Sigmoid colon (tissue), 7 donors: ENCODE results near the gene CLDN15. TPM values are rescaled to one million over a fixed set of nuclear protein-coding genes. Genes with fewer than 3 reads are reported as not detected.

Experiments used
- DNase-seq: peaks from one replicate; pipeline ENCODE4 v3.0.0-alpha.2; 2019
- H3K27ac ChIP-seq, 4 donors: fragments of 200-600 bp; sonication (generic); one replicate each; pipeline ENCODE4 v1.5.1; 2016 to 2019; ENCODE audit warnings: mild to moderate bottlenecking in 1 of 4
- H3K27me3 ChIP-seq, 3 donors: fragments of 200-600 bp; sonication (generic); one replicate each; pipeline ENCODE4 v1.5.1; 2019; ENCODE audit warnings: mild to moderate bottlenecking in 1 of 3
- H3K36me3 ChIP-seq, 4 donors: fragments of 200-600 bp; sonication (generic); one replicate each; pipeline ENCODE4 v1.5.1; 2016 to 2019
- H3K4me1 ChIP-seq, 4 donors: fragments of 200-600 bp; sonication (generic); one replicate each; pipeline ENCODE4 v1.5.1; 2017 to 2019
- H3K4me3 ChIP-seq, 4 donors: fragments of 200-600 bp; sonication (generic); one replicate each; pipeline ENCODE4 v1.5.1; 2017 to 2019; ENCODE audit warnings: mild to moderate bottlenecking in 2 of 4, moderate library complexity in 1 of 4
- H3K9me3 ChIP-seq, 4 donors: fragments of 200-600 bp in 3 of 4; sonication (generic) in 3 of 4; one replicate each; pipeline versions ENCODE4 v1.5.1 to v1.6.1; 2013 to 2019
- CTCF ChIP-seq, 4 experiments: fragments of 450-650 bp in 3 of 4; fragments of 200-600 bp in 1 of 4; IDR thresholded peaks; one replicate each; pipeline ENCODE4 v1.5.1; 2016 to 2019; ENCODE audit warnings: antibody characterized with exemption in 4 of 4, mild to moderate bottlenecking in 3 of 4, moderate library complexity in 2 of 4
- EP300 ChIP-seq, 4 donors: sonication (generic); formaldehyde crosslinking; IDR thresholded peaks; one replicate each; pipeline ENCODE4 v1.6.1; 2017; ENCODE audit warnings: antibody characterized with exemption in 4 of 4
- POLR2A ChIP-seq, 2 donors: fragments of 450-650 bp; IDR thresholded peaks; one replicate each; pipeline ENCODE4 v1.6.1; 2016; ENCODE audit warnings: antibody characterized with exemption in 2 of 2, mild to moderate bottlenecking in 2 of 2, moderate library complexity in 2 of 2
- POLR2AphosphoS5 ChIP-seq, 4 donors: sonication (generic); formaldehyde crosslinking; IDR thresholded peaks; one replicate each; pipeline ENCODE4 v1.6.1; 2017; ENCODE audit warnings: antibody characterized with exemption in 4 of 4
- WGBS, 2 donors: extraction: QIAGEN DNeasy Blood & Tissue Kit; methylation state at CpG; one replicate each; pipeline ENCODE4 v1.1.7; 2013; 5-methylcytosine and 5-hydroxymethylcytosine counted together
- intact Hi-C: fragments of 100-400 bp; cut with DNase I; formaldehyde crosslinking; loops from one replicate; pipeline ENCODE4 v1.15.1; 2023
- polyA plus RNA-seq, 3 donors: library from polyadenylated mRNA; stranded (reverse); fragments of 200-250 nt; gene quantifications; one replicate each; pipeline ENCODE4 v1.2.3, GENCODE V29; 2013
- total RNA-seq, 4 donors: library from RNA; depleted of rRNA; stranded (reverse); fragments of >200 nt; gene quantifications; one replicate each; pipeline ENCODE4 v1.1.0, GENCODE V29; 2016
- donor health status: healthy with polysubstance abuse.
- donor health status: Bipolar disorder and iron deficiency.
- donor health status: healthy.

CLDN15 gene
- total and polyA plus RNA-seq, 7 donors, result 2.5 to 16.3 (median 4.9) TPM

GRCh38 chr7:101212014-101212413, 25.6 kb downstream of the CLDN15 start:
- DNase-seq, result no peak
- no peak overlapping the region for H3K27ac ChIP-seq
- peaks cover 0 to 26% (median 20%) of the 10 kb centered on the region in 4 donors for H3K4me1 ChIP-seq
- TF ChIP-seq POLR2A (IDR thresholded peaks at IDR 0.05) (no peak), CTCF (IDR thresholded peaks at IDR 0.05) (no peak), POLR2AphosphoS5 (IDR thresholded peaks at IDR 0.05) (no peak), EP300 (IDR thresholded peaks at IDR 0.05) (no peak)
- WGBS, 2 donors, result 94 to 96% methylated on average over 8 of the region's 8 CpGs
- no peak overlapping the region for H3K4me3 ChIP-seq
- no peaks in the 10 kb centered on the region for H3K9me3 ChIP-seq
- H3K36me3 ChIP-seq, result peaks cover 18 to 88% (median 54%) of the 10 kb centered on the region in 4 donors
- H3K27me3 ChIP-seq, result no peaks in the 10 kb centered on the region
- intact Hi-C loops, result loop anchor here (10.0 kb wide), 1 partner anchor 73 kb away; no protein-coding TSS in a partner anchor

DNA sequence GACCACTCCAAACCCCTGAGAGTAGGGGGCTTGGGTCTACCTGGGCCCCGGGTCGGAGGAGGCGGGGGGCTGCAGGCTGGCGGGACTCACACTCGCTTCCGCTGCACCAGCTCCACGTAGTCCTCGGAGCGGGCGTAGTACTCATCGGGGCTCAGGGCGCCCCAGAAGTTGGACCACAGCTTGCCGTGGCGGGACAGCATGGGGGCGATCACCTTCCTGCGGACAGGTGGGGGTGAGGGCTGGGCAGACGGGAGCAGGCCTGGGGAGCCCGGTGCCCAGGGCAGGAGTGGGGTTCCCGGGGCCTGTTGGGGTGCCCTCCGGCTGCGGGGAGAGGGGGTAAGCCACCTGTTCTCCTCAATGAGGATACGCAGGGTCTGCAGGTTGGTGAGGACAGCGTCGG, 26.1 kb downstream of the CLDN15 start:
- Histone ChIP-seq H3K9me3 (no peaks in the 10 kb centered on the region), H3K4me1 (peaks cover 0 to 21% (median 16%) of the 10 kb centered on the region in 4 donors), H3K36me3 (peaks cover 18 to 93% (median 54%) of the 10 kb centered on the region in 4 donors), H3K27ac (no peak overlapping the region), H3K27me3 (no peaks in the 10 kb centered on the region), H3K4me3 (no peak overlapping the region)
- intact Hi-C loops, result loop anchor here (10.0 kb wide), 1 partner anchor 73 kb away; no protein-coding TSS in a partner anchor
- no peak for DNase-seq
- WGBS, 2 donors, result 97 to 98% methylated on average over 24 of the region's 24 CpGs
- TF ChIP-seq POLR2A (IDR thresholded peaks at IDR 0.05) (no peak), POLR2AphosphoS5 (IDR thresholded peaks at IDR 0.05) (no peak), EP300 (IDR thresholded peaks at IDR 0.05) (no peak), CTCF (IDR thresholded peaks at IDR 0.05) (no peak)

DNA sequence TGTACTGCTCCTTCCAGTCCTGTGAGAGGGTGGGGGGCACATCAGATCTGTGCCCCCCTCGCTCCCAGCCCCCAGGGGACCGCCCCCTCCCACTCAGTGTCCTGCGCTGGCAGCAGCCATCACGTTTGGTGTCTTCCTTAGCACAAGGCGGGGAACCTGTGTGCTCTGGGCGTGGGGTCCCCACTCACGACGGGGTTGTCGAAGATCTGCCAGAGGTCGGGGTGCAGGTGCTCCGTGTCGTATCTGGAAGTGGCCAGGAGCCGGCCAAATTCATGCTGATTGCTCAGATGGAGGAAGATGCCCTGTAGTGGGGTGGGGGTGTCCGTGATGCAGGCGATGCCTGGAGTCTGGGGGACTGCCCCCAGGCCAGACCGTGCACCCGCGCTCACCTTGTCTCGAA, 27.5 kb downstream of the CLDN15 start:
- intact Hi-C loops, result loop anchor here (10.0 kb wide), 1 partner anchor 75 kb away; no protein-coding TSS in a partner anchor
- H3K27me3 ChIP-seq, result no peaks in the 10 kb centered on the region
- H3K36me3 ChIP-seq, result peaks cover 18 to 93% (median 51%) of the 10 kb centered on the region in 4 donors
- DNase-seq, result no peak
- H3K27ac ChIP-seq, result no peak overlapping the region
- H3K4me3 ChIP-seq, result no peak overlapping the region
- 93 to 95% methylated on average over 19 of the region's 19 CpGs for WGBS, 2 donors
- TF ChIP-seq POLR2AphosphoS5 (IDR thresholded peaks at IDR 0.05) (no peak), EP300 (IDR thresholded peaks at IDR 0.05) (no peak), CTCF (IDR thresholded peaks at IDR 0.05) (no peak), POLR2A (IDR thresholded peaks at IDR 0.05) (no peak)
- no peaks in the 10 kb centered on the region for H3K9me3 ChIP-seq
- peaks cover 0 to 7% (median 5%) of the 10 kb centered on the region in 4 donors for H3K4me1 ChIP-seq

DNA sequence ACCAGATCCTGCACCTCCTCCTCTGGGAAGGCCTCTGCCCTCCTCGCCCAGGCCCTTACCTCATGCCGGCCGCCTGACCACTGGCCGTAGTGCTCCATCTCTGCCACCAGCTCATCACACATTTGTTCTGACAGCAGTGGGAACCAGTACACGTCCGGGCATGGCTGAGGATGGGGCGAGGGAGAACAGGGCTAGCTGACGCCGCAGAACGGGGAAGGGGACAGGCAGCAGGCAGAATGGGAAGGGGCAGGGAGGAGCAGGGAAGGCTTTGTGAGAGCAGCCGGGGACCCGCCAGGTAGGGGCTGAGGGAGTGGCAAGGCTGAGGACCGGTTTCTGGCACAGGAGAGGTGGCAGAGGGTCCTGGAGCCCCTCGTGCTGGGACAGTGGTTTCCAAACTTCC, 28.8 kb downstream of the CLDN15 start:
- intact Hi-C loops, result no loop called here
- Histone ChIP-seq H3K27ac (no peak overlapping the region), H3K9me3 (no peaks in the 10 kb centered on the region), H3K4me1 (no peaks in the 10 kb centered on the region), H3K4me3 (no peak overlapping the region), H3K27me3 (peaks cover 0 to 4% (median 0%) of the 10 kb centered on the region in 3 donors), H3K36me3 (peaks cover 18 to 79% (median 44%) of the 10 kb centered on the region in 4 donors)
- TF ChIP-seq POLR2AphosphoS5 (IDR thresholded peaks at IDR 0.05) (no peak), CTCF (IDR thresholded peaks at IDR 0.05) (no peak), POLR2A (IDR thresholded peaks at IDR 0.05) (no peak), EP300 (IDR thresholded peaks at IDR 0.05) (no peak)
- WGBS, 2 donors, result 92 to 96% methylated on average over 14 of the region's 14 CpGs
- no peak for DNase-seq

- Histone ChIP-seq H3K9me3 (no peaks in the 10 kb centered on the region), H3K36me3 (peaks cover 15 to 66% (median 35%) of the 10 kb centered on the region in 4 donors), H3K4me1 (peaks cover 0 to under 1% (median 0%) of the 10 kb centered on the region in 4 donors), H3K27me3 (peaks cover 2 to 16% (median 5%) of the 10 kb centered on the region in 3 donors), H3K27ac (no peak overlapping the region), H3K4me3 (no peak overlapping the region)
- intact Hi-C loops, result no loop called here
- no peak for TF ChIP-seq CTCF (IDR thresholded peaks at IDR 0.05)
- 93 to 94% methylated on average over 17 of the region's 17 CpGs for WGBS, 2 donors
- no peak for DNase-seq
Observed at GRCh38 chr7:101207459-101207858, 30.1 kb downstream of the CLDN15 start.
